Karpas-422 (cell line): ENCODE measurements around the gene ASTN2. TPM values are rescaled to one million over a fixed set of nuclear protein-coding genes. Genes with fewer than 3 reads are reported as not detected.

ENCODE experiments used
- DNase-seq: peaks from one replicate; pipeline ENCODE4 v3.0.0-alpha.2; 2015
- H2AFZ ChIP-seq: fragments of 200-600 bp; sonication (generic); 2 replicates; pipeline ENCODE4 v1.6.1; 2014; ENCODE audit warnings: antibody characterized with exemption, low read length, mixed read lengths
- H3K27ac ChIP-seq: fragments of 200-600 bp; sonication (generic); 2 replicates; pipeline ENCODE4 v1.5.1; 2014; ENCODE audit warnings: mild to moderate bottlenecking, low read length, moderate library complexity
- H3K27me3 ChIP-seq: fragments of 200-600 bp; sonication (generic); 2 replicates; pipeline ENCODE4 v1.6.1; 2014; ENCODE audit warnings: low read length, mixed read lengths
- H3K36me3 ChIP-seq: fragments of 200-600 bp; sonication (generic); 2 replicates; pipeline ENCODE4 v1.6.1; 2014; ENCODE audit warnings: low read length, mixed read lengths; ENCODE audit not compliant: insufficient read depth
- H3K4me1 ChIP-seq: fragments of 200-600 bp; sonication (generic); 2 replicates; pipeline ENCODE4 v1.6.1; 2014; ENCODE audit warnings: mild to moderate bottlenecking, low read length, mixed read lengths
- H3K4me2 ChIP-seq: fragments of 200-600 bp; sonication (generic); 2 replicates; pipeline ENCODE4 v1.6.1; 2014; ENCODE audit warnings: low read length, low read depth, mild to moderate bottlenecking; ENCODE audit not compliant: poor library complexity, severe bottlenecking
- H3K4me3 ChIP-seq: fragments of 200-600 bp; sonication (generic); 2 replicates; pipeline ENCODE4 v1.5.1; 2014; ENCODE audit warnings: mild to moderate bottlenecking, antibody characterized with exemption, low read length, mixed read lengths
- H3K79me2 ChIP-seq: fragments of 200-600 bp; sonication (generic); 2 replicates; pipeline ENCODE4 v1.6.1; 2014; ENCODE audit warnings: mild to moderate bottlenecking, low read length, mixed read lengths
- H3K9ac ChIP-seq: fragments of 200-600 bp; sonication (generic); 2 replicates; pipeline ENCODE4 v1.6.0; 2014; ENCODE audit warnings: low read length
- H3K9me2 ChIP-seq: fragments of 200-600 bp; sonication (generic), shearing (Covaris generic); replicated peaks from 2 replicates; pipeline ENCODE4 v1.6.0; 2014; ENCODE audit warnings: mild to moderate bottlenecking, low read length, moderate library complexity; ENCODE audit not compliant: insufficient read depth
- H3K9me3 ChIP-seq: fragments of 300-700, 200-600 bp; sonication (generic); 2 replicates; pipeline ENCODE4 v1.6.1; 2014; ENCODE audit warnings: low read length, mixed read lengths
- H4K20me1 ChIP-seq: fragments of 200-600 bp; sonication (generic); 2 replicates; pipeline ENCODE4 v1.6.1; 2014; ENCODE audit warnings: mild to moderate bottlenecking, antibody characterized with exemption, low read length, low read depth; ENCODE audit not compliant: insufficient read depth
- total RNA-seq: library from RNA; depleted of rRNA; stranded (reverse); fragments of >200 nt; shearing (Covaris generic); gene quantifications from 2 replicates; pipeline ENCODE4 v1.2.3, GENCODE V29; 2014; ENCODE audit warnings: low replicate concordance

The ASTN2 gene
- total RNA-seq, 1 experiment from 2014 or later, result 5.3 TPM

GRCh38 chr9:116599342-116599884 is 815.4 kb downstream of the ASTN2 start:
- Histone ChIP-seq H3K4me1 (no peaks in the 10 kb centered on the region), H3K27ac (no peak overlapping the region), H3K9me3 (no peaks in the 10 kb centered on the region), H3K9ac (no peak overlapping the region), H3K79me2 (no peaks in the 10 kb centered on the region), H3K4me3 (no peak overlapping the region), H4K20me1 (0 out of 2 replicates have a peak, but pooled peaks cover 6% of the 10 kb centered on the region), H2AFZ (no peak overlapping the region), H3K36me3 (no peaks in the 10 kb centered on the region), H3K4me2 (no peak overlapping the region), H3K9me2 (no peaks in the 10 kb centered on the region), H3K27me3 (no peaks in the 10 kb centered on the region)
- no peak for DNase-seq

DNA sequence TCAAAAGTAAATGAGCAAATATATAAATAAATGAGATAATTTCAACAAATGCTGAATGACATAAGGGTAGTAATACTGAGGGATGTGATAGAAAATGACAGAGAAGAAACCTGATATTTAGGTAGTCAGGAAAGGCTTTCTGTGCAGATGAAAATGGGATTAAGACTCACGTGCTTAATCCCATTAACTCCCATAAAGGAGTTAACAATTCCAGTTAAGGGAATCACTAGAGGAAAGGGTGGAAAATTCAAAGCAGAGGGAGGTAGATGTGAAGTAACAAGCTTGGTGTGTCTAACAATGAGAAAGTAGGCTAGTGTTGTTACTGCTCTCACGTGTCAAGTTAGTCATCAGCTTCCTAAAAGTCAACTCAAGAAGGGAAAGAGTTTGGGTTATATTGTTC is 818.2 kb downstream of the ASTN2 start:
- no peaks in the 10 kb centered on the region for H3K79me2 ChIP-seq
- no peak overlapping the region for H3K4me2 ChIP-seq
- no peak overlapping the region for H2AFZ ChIP-seq
- 0 out of 2 replicates have a peak, but pooled peaks cover 9% of the 10 kb centered on the region for H4K20me1 ChIP-seq
- H3K9me3 ChIP-seq, result no peaks in the 10 kb centered on the region
- no peak for DNase-seq
- H3K27me3 ChIP-seq, result no peaks in the 10 kb centered on the region
- no peaks in the 10 kb centered on the region for H3K36me3 ChIP-seq
- H3K9me2 ChIP-seq, result no peaks in the 10 kb centered on the region
- no peak overlapping the region for H3K4me3 ChIP-seq
- H3K4me1 ChIP-seq, result no peaks in the 10 kb centered on the region
- H3K9ac ChIP-seq, result no peak overlapping the region
- no peak overlapping the region for H3K27ac ChIP-seq

DNA sequence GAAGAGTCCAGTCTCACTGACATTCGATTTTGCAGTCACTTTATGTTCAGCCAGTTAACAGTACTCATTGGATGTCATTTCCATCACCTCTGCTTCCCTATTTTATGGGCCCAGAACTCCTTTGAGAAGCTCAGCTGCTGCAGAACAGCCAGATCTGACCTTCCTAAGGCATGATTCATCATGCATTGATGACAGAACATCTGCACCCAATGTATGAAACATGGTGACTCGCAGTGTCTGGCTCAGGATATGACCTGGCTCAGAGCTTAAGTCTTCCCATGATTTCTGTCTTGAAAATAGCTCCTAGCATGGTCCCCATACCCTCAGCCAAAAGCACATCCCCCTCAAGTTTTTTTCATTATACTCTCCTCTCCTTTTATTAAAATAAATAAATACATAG is 820.3 kb downstream of the ASTN2 start:
- no peak for DNase-seq
- H3K4me1 ChIP-seq, result no peaks in the 10 kb centered on the region
- no peaks in the 10 kb centered on the region for H3K36me3 ChIP-seq
- H3K9me3 ChIP-seq, result no peaks in the 10 kb centered on the region
- no peaks in the 10 kb centered on the region for H3K9me2 ChIP-seq
- no peak overlapping the region for H2AFZ ChIP-seq
- no peaks in the 10 kb centered on the region for H3K79me2 ChIP-seq
- no peak overlapping the region for H3K9ac ChIP-seq
- no peak overlapping the region for H3K4me2 ChIP-seq
- 0 out of 2 replicates have a peak, but pooled peaks cover 9% of the 10 kb centered on the region for H4K20me1 ChIP-seq
- no peaks in the 10 kb centered on the region for H3K27me3 ChIP-seq
- no peak overlapping the region for H3K4me3 ChIP-seq
- H3K27ac ChIP-seq, result no peak overlapping the region

GRCh38 chr9:116592970-116593369 is 821.9 kb downstream of the ASTN2 start:
- Histone ChIP-seq H3K4me2 (no peak overlapping the region), H4K20me1 (0 out of 2 replicates have a peak, but pooled peaks cover 3% of the 10 kb centered on the region), H3K9me3 (peaks cover 9% of the 10 kb centered on the region), H3K36me3 (no peaks in the 10 kb centered on the region), H3K79me2 (no peaks in the 10 kb centered on the region), H2AFZ (no peak overlapping the region), H3K4me3 (no peak overlapping the region), H3K27ac (no peak overlapping the region), H3K4me1 (no peaks in the 10 kb centered on the region), H3K27me3 (no peaks in the 10 kb centered on the region), H3K9ac (no peak overlapping the region), H3K9me2 (no peaks in the 10 kb centered on the region)
- no peak for DNase-seq

DNA sequence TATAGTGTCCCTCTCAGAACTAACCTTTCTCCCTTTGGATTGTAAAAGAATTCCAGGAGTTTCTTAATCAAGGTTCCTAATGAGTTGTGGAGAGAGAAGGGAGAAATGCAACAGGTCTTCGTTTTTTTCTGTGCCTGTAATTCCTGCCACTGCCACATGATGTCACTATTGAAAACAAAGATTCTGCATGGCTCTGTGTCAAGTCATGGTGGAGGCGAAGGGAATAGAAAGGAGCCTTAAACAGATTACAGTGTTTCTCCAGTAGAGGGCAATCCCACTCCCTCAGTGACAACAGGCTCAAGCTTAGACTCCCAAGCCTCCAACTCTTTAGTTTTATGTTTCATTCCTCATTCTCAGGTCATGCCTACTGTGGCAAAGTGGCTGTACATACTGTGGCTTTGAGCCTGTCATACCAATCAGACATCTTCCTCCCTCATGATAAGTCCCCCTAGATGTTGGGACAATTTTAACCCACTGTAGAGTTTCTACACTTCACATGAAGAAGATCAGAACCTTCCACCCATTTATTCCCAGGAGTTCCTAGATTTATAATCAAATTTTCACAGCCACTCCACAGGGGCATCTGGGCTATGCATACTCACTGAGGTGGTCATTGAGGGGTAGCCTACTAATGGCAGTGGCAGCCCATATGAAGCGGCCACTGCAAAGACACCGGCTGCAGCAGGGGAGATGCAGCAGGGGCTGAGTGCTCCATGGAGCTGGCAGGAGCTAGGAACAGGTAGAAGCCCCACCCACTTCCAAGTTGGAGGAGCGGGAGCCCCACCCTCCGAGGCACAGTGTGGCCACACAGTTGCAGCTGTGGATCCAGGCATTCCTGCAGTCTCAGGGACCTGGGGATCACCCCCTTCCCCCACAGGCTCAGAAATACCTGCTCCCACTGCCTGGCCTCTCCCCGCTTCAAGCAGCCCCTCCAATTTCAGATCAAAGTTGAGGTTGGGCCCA is 825.2 kb downstream of the ASTN2 start:
- Histone ChIP-seq H3K27ac (no peak overlapping the region), H2AFZ (no peak overlapping the region)
- peak; percentile 91 for DNase-seq

GRCh38 chr9:116587919-116588318 is 826.9 kb downstream of the ASTN2 start:
- Histone ChIP-seq H3K36me3 (no peaks in the 10 kb centered on the region), H3K4me2 (no peak overlapping the region), H3K27ac (no peak overlapping the region), H3K9ac (no peak overlapping the region), H3K9me3 (peaks cover 9% of the 10 kb centered on the region), H4K20me1 (no peaks in the 10 kb centered on the region), H3K9me2 (no peaks in the 10 kb centered on the region), H3K79me2 (no peaks in the 10 kb centered on the region), H3K27me3 (no peaks in the 10 kb centered on the region), H3K4me3 (no peak overlapping the region), H2AFZ (no peak overlapping the region), H3K4me1 (no peaks in the 10 kb centered on the region)
- DNase-seq, result no peak

More for the DNA sequence above, 825.2 kb downstream of the ASTN2 start:
- Histone ChIP-seq H3K4me2 (no peak overlapping the region), H3K9me3 (peaks cover 9% of the 10 kb centered on the region), H3K27me3 (no peaks in the 10 kb centered on the region), H3K9me2 (no peaks in the 10 kb centered on the region), H3K36me3 (no peaks in the 10 kb centered on the region), H3K4me3 (no peak overlapping the region), H3K4me1 (no peaks in the 10 kb centered on the region), H3K79me2 (no peaks in the 10 kb centered on the region), H4K20me1 (0 out of 2 replicates have a peak, but pooled peaks cover 3% of the 10 kb centered on the region), H3K9ac (no peak overlapping the region)

DNA sequence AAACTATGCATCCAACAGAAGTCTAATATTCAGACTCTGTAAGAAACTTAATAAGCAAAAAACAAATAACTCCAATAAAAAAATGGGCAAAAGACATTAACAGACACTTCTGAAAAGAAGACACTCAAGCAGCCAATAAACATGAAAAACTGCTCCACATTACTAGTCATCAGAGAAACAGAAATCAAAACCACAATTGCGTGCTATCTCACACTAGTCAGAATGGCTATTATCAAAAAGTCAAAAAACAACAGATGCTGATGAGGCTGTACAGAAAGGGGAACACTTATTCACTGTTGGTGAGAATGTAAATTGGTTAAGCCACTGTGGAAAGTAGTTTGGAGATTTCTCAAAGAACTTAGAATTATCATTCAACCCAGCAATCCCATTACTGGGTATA is 829.0 kb downstream of the ASTN2 start:
- Histone ChIP-seq H3K4me1 (no peaks in the 10 kb centered on the region), H3K36me3 (no peaks in the 10 kb centered on the region), H3K4me2 (no peak overlapping the region), H3K9me2 (no peaks in the 10 kb centered on the region), H4K20me1 (peaks cover 3% of the 10 kb centered on the region; the same call in 1 of the 2 replicates), H2AFZ (no peak overlapping the region), H3K9ac (no peak overlapping the region), H3K27ac (no peak overlapping the region), H3K79me2 (no peaks in the 10 kb centered on the region), H3K9me3 (peaks cover 9% of the 10 kb centered on the region), H3K27me3 (no peaks in the 10 kb centered on the region), H3K4me3 (no peak overlapping the region)
- DNase-seq, result no peak

DNA sequence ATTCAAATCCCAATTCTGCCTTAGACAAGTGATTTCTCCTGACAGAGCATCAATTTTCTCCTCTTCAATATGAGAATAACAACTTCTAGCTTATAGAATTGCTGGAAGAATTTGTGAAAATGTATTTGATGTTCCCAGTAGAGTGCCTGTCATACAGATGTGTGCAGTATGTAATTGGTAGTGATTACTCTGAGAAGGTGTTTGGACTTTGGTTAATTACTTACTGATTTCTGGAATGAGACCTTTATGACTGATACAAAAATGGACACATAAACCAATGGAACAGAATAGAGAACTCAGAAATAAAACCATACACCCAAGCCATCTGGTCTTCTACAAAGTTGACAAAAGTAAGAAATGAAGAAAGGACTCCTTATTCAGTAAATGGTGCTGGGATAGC is 829.7 kb downstream of the ASTN2 start:
- no peak overlapping the region for H3K4me3 ChIP-seq
- no peak overlapping the region for H2AFZ ChIP-seq
- H3K27ac ChIP-seq, result no peak overlapping the region
- no peaks in the 10 kb centered on the region for H3K79me2 ChIP-seq
- no peaks in the 10 kb centered on the region for H3K4me1 ChIP-seq
- H3K36me3 ChIP-seq, result no peaks in the 10 kb centered on the region
- H4K20me1 ChIP-seq, result peaks cover 3% of the 10 kb centered on the region; the same call in 1 of the 2 replicates
- no peaks in the 10 kb centered on the region for H3K27me3 ChIP-seq
- no peak for DNase-seq
- H3K9me3 ChIP-seq, result peaks cover 9% of the 10 kb centered on the region
- no peaks in the 10 kb centered on the region for H3K9me2 ChIP-seq
- H3K4me2 ChIP-seq, result no peak overlapping the region
- no peak overlapping the region for H3K9ac ChIP-seq
